GM12892 (cell line): ENCODE measurements around the gene NCOA5.

Source experiments
- POLR2A ChIP-seq: IDR thresholded peaks from 2 replicates; pipeline ENCODE4 v1.6.1; 2011; ENCODE audit warnings: low read depth, low read length, control low read depth
- POLR2AphosphoS5 ChIP-seq: IDR thresholded peaks from 2 replicates; pipeline ENCODE4 v1.6.1; 2011; ENCODE audit warnings: low read depth, low read length, control low read depth
- TAF1 ChIP-seq: IDR thresholded peaks from 2 replicates; pipeline ENCODE4 v1.6.1; 2011; ENCODE audit warnings: low read depth, mild to moderate bottlenecking, control low read depth, low read length, borderline replicate concordance

DNA sequence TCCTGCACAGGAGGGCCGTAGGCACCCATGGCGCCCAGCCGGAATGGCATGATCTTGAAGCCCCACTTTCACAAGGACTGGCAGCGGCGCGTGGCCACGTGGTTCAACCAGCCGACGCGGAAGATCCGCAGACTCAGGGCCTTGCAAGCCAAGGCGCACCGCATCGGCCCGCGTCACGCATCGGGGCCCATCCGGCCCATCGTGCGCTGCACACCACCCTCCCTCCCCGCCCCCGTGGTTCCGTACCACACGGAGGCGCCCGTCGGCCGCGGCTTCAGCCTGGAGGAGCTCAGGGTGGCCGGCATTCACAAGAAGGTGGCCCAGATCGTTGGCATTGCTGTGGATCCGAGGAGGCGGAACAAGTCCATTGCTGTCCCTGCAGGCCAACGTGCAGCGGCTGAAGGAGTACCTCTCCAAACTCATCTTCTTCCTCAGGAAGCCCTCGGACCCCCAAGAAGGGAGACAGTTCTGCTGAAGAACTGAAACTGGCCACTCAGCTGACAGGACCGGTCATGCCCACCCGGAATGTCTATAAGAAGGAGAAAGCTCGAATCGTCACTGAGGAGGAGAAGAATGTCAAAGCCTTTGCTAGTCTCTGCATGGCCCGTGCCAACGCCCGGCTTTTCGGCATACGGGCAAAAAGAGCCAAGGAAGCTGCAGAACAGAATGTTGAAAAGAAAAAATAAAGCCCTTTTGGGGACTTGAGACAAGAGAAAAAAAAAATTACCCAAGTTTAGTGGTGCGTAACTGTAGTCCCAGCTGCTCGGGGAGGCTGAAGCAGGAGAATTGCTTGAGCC is 9.9 kb upstream of the NCOA5 start:
- no peak for TF ChIP-seq POLR2AphosphoS5
- TF ChIP-seq POLR2A: no peak
- TF ChIP-seq TAF1: no peak
